Heart left ventricle (tissue), 13 donors: ENCODE measurements around the gene RPTOR.

Source experiments
- CTCF ChIP-seq, 12 donors: fragments of 200-600 bp; sonication (generic) in 4 of 12; IDR thresholded peaks; one replicate each; pipeline versions ENCODE4 v1.5.0 to v1.8.0; 2018 to 2022; ENCODE audit warnings: antibody characterized with exemption in 12 of 12, mild to moderate bottlenecking in 5 of 12
- POLR2A ChIP-seq, 2 donors: fragments of 450-650 bp; IDR thresholded peaks; one replicate each; pipeline ENCODE4 v1.6.1; 2017; ENCODE audit warnings: antibody characterized with exemption in 2 of 2, mild to moderate bottlenecking in 2 of 2, moderate library complexity in 2 of 2
- donor health status: ischemic (EF 13 %, LVEDD 7.1; RV severe dilation, severe dysfunction).
- donor health status: DM: no; HTN: yes; CAD: no.
- donor health status: DM: no; HTN: no; CAD: no.
- donor health status: ischemic (EF 25% LVEDD 6.9; RV normal size, moderate dysfunction).
- donor health status: ischemic (EF 25% LVEDD 5.7; RV mildly dilated, moderate dysfunction).
- donor health status: ischemic (EF 35%, LVEDD 5.7; RV mildly dilated, moderate dysfunction).
- donor health status: nonischemic (EF 11% LVEDD 7.7; RV severe dilation, severe dysfunction).
- donor health status: DM: yes; HTN: yes; CAD: no.
- donor health status: PGD.
- donor health status: ischemic (EF 29% LVEDD 5.4; RV normal size, mild dysfunction).
- donor health status: nonischemic (EF 23%, LVEDD 6.1; RV moderate dilation, normal function).

- TF ChIP-seq CTCF (IDR thresholded peaks at IDR 0.05) = no peak
- no peak for TF ChIP-seq POLR2A (IDR thresholded peaks at IDR 0.05)
Measured at GRCh38 chr17:80790021-80790765, 245.6 kb downstream of the RPTOR start.
